ENCODE data around the gene ENOSF1.

Gene ENOSF1

GRCh38 chr18:681985-682384, 30.4 kb downstream of the ENOSF1 start:
- DNase-seq = no peak
- H3K27ac ChIP-seq = no peak overlapping the region
- no peaks in the 10 kb centered on the region for H3K27me3 ChIP-seq (replicated peaks)
- H3K36me3 ChIP-seq (replicated peaks) = peaks cover 5% of the 10 kb centered on the region
- TF ChIP-seq, protein P1, sequence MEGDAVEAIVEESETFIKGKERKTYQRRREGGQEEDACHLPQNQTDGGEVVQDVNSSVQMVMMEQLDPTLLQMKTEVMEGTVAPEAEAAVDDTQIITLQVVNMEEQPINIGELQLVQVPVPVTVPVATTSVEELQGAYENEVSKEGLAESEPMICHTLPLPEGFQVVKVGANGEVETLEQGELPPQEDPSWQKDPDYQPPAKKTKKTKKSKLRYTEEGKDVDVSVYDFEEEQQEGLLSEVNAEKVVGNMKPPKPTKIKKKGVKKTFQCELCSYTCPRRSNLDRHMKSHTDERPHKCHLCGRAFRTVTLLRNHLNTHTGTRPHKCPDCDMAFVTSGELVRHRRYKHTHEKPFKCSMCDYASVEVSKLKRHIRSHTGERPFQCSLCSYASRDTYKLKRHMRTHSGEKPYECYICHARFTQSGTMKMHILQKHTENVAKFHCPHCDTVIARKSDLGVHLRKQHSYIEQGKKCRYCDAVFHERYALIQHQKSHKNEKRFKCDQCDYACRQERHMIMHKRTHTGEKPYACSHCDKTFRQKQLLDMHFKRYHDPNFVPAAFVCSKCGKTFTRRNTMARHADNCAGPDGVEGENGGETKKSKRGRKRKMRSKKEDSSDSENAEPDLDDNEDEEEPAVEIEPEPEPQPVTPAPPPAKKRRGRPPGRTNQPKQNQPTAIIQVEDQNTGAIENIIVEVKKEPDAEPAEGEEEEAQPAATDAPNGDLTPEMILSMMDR (IDR thresholded peaks at IDR 0.05; ENCODE audit: low read depth, low read length, missing control alignments) = no peak
- no peak overlapping the region for H3K4me3 ChIP-seq (ENCODE audit: low read depth, low read length)
- in situ Hi-C loops (cut with HindIII; ENCODE audit: low pct_ligation_motif_present, low sequenced_read_pairs) = no loop called here

- no peak for DNase-seq
- TF ChIP-seq, protein P1 (IDR thresholded peaks at IDR 0.05; ENCODE audit: low read depth, low read length, missing control alignments) = no peak
- no peaks in the 10 kb centered on the region for H3K27me3 ChIP-seq (replicated peaks)
- H3K27ac ChIP-seq = no peak overlapping the region
- in situ Hi-C loops (cut with HindIII; ENCODE audit: low pct_ligation_motif_present, low sequenced_read_pairs) = no loop called here
- H3K4me3 ChIP-seq (ENCODE audit: low read depth, low read length) = no peak overlapping the region
- peaks cover 13% of the 10 kb centered on the region for H3K36me3 ChIP-seq (replicated peaks)
These were observed 32.0 kb downstream of the ENOSF1 start for GRCh38 chr18:680392-680791.

GRCh38 chr18:679516-679915, 32.9 kb downstream of the ENOSF1 start:
- TF ChIP-seq, protein P1 (IDR thresholded peaks at IDR 0.05; ENCODE audit: low read depth, low read length, missing control alignments) = no peak
- no peak for DNase-seq
- no peak overlapping the region for H3K4me3 ChIP-seq (ENCODE audit: low read depth, low read length)
- in situ Hi-C loops (cut with HindIII; ENCODE audit: low pct_ligation_motif_present, low sequenced_read_pairs) = no loop called here
- H3K36me3 ChIP-seq (replicated peaks) = peaks cover 13% of the 10 kb centered on the region
- H3K27ac ChIP-seq = no peak overlapping the region
- H3K27me3 ChIP-seq (replicated peaks) = no peaks in the 10 kb centered on the region

DNA sequence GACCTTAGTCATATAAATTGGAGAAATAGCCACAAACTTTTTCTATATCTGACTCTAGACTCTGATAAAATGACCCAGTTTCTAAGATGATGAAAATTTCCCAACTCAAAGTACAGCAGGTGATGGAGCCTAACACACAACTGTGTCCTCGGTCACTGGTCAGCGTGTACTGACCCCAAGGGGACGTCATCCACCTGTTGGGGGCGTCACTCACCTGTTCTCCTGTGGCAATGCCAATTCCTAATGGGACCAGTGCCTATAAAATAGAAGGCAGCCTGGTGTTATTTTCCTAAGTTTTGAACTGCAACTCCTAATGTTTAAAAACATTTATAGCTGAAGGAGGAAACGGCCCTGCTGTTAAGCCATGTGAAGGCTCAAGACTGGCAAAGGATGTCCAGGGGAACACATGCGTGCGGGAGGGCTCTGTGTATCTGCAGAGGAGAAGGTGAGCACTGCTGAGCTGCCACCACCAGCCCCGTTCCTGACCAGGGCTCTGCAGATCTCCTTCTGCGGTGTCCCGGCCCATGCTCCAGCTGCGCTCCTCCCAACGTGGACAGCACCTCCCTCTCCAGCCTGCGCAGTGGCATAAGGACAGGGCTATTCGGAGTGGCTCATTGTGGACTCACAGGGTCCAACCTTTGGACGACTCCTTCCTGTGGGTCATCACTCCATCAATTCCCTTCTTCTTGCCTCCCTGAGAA, 33.8 kb downstream of the ENOSF1 start:
- H3K4me3 ChIP-seq (ENCODE audit: low read depth, low read length) = no peak overlapping the region

DNA sequence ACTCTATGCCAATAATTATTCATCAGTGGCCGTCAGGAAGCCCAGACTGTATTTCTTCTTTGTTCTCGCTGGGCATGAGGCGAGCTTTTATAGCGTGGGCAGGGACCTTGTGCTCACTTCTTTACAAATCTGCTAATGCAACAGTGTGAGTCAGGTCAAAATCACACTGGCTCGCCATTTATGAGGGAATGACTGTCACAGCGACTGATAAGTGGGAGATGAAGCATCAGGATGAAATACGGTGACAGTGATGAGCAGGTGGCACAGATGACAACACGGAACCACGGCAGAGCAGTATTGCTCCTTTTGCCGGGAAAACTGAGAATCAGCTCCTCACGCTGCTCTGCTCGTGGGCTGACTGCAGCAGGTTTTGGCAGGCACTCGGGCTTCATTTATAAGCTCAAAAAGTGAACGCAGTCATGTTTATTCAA, 34.5 kb downstream of the ENOSF1 start:
- DNase-seq = no peak
- H3K27ac ChIP-seq = no peak overlapping the region
- no peak overlapping the region for H3K4me3 ChIP-seq (ENCODE audit: low read depth, low read length)
- peaks cover 18% of the 10 kb centered on the region for H3K36me3 ChIP-seq (replicated peaks)
- H3K27me3 ChIP-seq (replicated peaks) = no peaks in the 10 kb centered on the region
- in situ Hi-C loops (cut with HindIII; ENCODE audit: low pct_ligation_motif_present, low sequenced_read_pairs) = no loop called here
- TF ChIP-seq, protein P1 (IDR thresholded peaks at IDR 0.05; ENCODE audit: low read depth, low read length, missing control alignments) = no peak

More for the DNA sequence above, 33.8 kb downstream of the ENOSF1 start:
- no peak for DNase-seq
- no peaks in the 10 kb centered on the region for H3K27me3 ChIP-seq (replicated peaks)
- peaks cover 18% of the 10 kb centered on the region for H3K36me3 ChIP-seq (replicated peaks)
- no peak overlapping the region for H3K27ac ChIP-seq
- TF ChIP-seq, protein P1 (IDR thresholded peaks at IDR 0.05; ENCODE audit: low read depth, low read length, missing control alignments) = no peak
- in situ Hi-C loops (cut with HindIII; ENCODE audit: low pct_ligation_motif_present, low sequenced_read_pairs) = no loop called here

DNA sequence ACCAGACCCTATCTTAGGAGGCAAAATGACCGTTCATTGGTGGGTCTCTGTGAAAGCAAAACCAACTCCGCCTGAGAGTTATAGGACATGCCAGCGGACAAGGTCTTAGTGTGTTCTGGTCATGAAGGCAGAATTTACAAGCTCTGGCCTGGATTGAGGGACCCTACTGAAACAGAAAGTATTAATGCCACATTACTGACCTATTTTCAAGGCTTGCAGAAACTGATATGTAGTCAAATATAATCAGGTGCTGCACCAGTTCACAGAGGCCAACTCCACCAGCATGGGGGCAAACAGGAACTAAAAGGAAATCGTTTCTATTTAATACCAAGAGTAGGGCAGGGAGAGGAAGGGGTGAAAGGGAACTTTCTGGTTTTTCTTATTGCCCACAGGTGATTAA, 35.3 kb downstream of the ENOSF1 start:
- TF ChIP-seq, protein P1 (IDR thresholded peaks at IDR 0.05; ENCODE audit: low read depth, low read length, missing control alignments) = no peak
- Histone ChIP-seq H3K27me3 (replicated peaks) (no peaks in the 10 kb centered on the region), H3K4me3 (ENCODE audit: low read depth, low read length) (no peak overlapping the region), H3K36me3 (replicated peaks) (peaks cover 19% of the 10 kb centered on the region), H3K27ac (no peak overlapping the region)
- DNase-seq = no peak
- in situ Hi-C loops (cut with HindIII; ENCODE audit: low pct_ligation_motif_present, low sequenced_read_pairs) = no loop called here
